ENCODE results near the gene KCTD17. TPM values are rescaled to one million over a fixed set of nuclear protein-coding genes. Genes with fewer than 3 reads are reported as not detected.

The KCTD17 gene
- total RNA-seq, 4 donors from 2014 or later = 9.5 to 30.5 (median 13.5) TPM

DNA sequence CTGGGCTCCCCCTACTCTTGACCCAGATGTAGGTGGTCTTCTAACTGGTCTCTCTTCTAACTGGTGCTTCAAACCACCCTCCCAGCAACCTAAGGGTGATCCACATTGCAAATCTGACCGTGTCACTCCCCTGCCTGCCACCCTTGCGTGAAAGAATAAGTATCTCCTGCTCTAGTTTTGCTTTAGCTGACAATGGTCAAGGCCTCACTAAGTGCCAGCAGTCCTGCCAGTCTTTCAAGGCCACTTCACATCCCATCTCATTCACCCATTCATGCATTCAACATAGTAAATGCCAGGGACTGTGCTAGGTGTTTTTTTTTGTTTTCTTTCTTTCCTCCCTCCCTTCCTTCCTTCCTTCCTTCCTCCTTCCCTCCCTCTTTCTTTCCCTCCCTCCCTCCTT, 2.3 kb upstream of the KCTD17 start:
- TF ChIP-seq POLR2A (IDR thresholded peaks at IDR 0.05) (no peak), CTCF (IDR thresholded peaks at IDR 0.05) (no peak)
- Histone ChIP-seq H3K36me3 (no peaks in the 10 kb centered on the region), H3K27me3 (no peaks in the 10 kb centered on the region), H3K9me3 (no peaks in the 10 kb centered on the region), H3K27ac (no peak overlapping the region), H3K4me1 (peaks cover 6 to 34% (median 7%) of the 10 kb centered on the region in 4 donors), H3K4me3 (no peak overlapping the region)
- no peak for DNase-seq

DNA sequence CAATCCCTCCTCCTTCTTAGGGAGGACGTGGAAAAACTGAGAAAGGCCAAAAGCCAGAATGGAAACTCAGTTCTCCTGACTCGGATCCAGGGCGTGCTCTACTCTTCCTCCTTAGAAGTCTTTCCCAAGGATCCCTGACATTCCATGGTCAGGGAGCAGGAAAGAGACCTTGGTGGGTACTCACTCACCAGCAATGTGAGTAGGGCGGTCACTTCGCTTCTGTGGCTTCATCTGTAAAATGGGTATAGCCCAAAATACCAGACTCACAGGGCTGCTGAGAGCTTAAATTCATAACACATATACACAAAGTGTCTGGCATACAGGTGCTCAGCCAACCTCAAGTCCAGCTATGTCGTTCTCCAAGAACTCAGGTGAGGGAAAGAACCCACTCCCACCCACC, 629 bp upstream of the KCTD17 start:
- Histone ChIP-seq H3K36me3 (no peaks in the 10 kb centered on the region), H3K9me3 (no peaks in the 10 kb centered on the region), H3K27ac (peak overlapping the region in 2 of 4 donors; percentile 3 to 43), H3K4me3 (peak overlapping the region in 1 of 4 donors; percentile 84), H3K4me1 (peaks cover 6 to 32% (median 7%) of the 10 kb centered on the region in 4 donors), H3K27me3 (no peaks in the 10 kb centered on the region)
- DNase-seq = no peak
- TF ChIP-seq POLR2A (IDR thresholded peaks at IDR 0.05) (no peak), CTCF (IDR thresholded peaks at IDR 0.05) (no peak)

GRCh38 chr22:37052386-37053309, 1.1 kb downstream of the KCTD17 start:
- Histone ChIP-seq H3K4me3 (peak overlapping the region; percentile 50 to 84 (median 70)), H3K4me1 (peaks cover 6 to 32% (median 7%) of the 10 kb centered on the region in 4 donors), H3K36me3 (peaks cover 0 to 11% (median 0%) of the 10 kb centered on the region in 3 donors), H3K27me3 (no peaks in the 10 kb centered on the region), H3K27ac (peak overlapping the region in 1 of 4 donors; percentile 61), H3K9me3 (no peaks in the 10 kb centered on the region)
- DNase-seq = no peak
- no peak for TF ChIP-seq CTCF (IDR thresholded peaks at IDR 0.05)
- TF ChIP-seq POLR2A (IDR thresholded peaks at IDR 0.05) = no peak

GRCh38 chr22:37053310-37054055, 1.9 kb downstream of the KCTD17 start:
- Histone ChIP-seq H3K27me3 (no peaks in the 10 kb centered on the region), H3K36me3 (peaks cover 0 to 17% (median 0%) of the 10 kb centered on the region in 3 donors), H3K9me3 (no peaks in the 10 kb centered on the region), H3K4me3 (no peak overlapping the region), H3K27ac (peak overlapping the region in 1 of 4 donors; percentile 25), H3K4me1 (peaks cover 6 to 32% (median 7%) of the 10 kb centered on the region in 4 donors)
- no peak for TF ChIP-seq POLR2A (IDR thresholded peaks at IDR 0.05)
- no peak for TF ChIP-seq CTCF (IDR thresholded peaks at IDR 0.05)
- no peak for DNase-seq

DNA sequence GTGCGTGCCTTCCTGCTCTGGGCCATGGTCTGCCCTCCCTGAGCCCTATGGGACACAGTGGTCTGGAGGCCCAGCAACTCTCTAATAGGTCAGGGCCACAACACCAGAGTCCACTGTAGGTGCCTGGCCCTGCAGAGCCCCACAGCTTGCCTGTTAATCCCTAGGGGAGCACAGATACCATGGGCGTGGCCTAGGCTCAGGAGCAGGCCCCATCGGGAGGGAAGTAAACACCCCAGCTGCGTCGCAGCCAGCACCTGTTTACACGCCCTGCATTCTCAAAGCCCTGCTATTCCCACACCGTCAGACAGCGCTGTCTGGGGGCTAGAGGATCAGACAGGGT, 2.5 kb downstream of the KCTD17 start:
- H3K9me3 ChIP-seq = no peaks in the 10 kb centered on the region
- H3K4me3 ChIP-seq = no peak overlapping the region
- no peak for DNase-seq
- H3K36me3 ChIP-seq = peaks cover 0 to 17% (median 0%) of the 10 kb centered on the region in 3 donors
- H3K4me1 ChIP-seq = peaks cover 6 to 32% (median 7%) of the 10 kb centered on the region in 4 donors
- TF ChIP-seq CTCF (IDR thresholded peaks at IDR 0.05) (no peak), POLR2A (IDR thresholded peaks at IDR 0.05) (no peak)
- peak overlapping the region in 1 of 4 donors; percentile 25 for H3K27ac ChIP-seq
- H3K27me3 ChIP-seq = no peaks in the 10 kb centered on the region

Measured in Peyer's patch (tissue), 4 donors.